Right ventricle myocardium superior (tissue), 1 donor: ENCODE data around the gene CYTH3. TPM values are rescaled to one million over a fixed set of nuclear protein-coding genes. Genes with fewer than 3 reads are reported as not detected.
A peak's percentile ranks its signal among the peaks of the same experiment; 100 is the strongest.

ENCODE experiments used
- ATAC-seq: fragments of 200-7000 bp; cut with Tn5 transposase; one replicate; pipeline ENCODE4 v1.9.1; 2020; ENCODE audit warnings: mild to moderate bottlenecking; ENCODE audit not compliant: poor library complexity
- DNase-seq: peaks from one replicate; pipeline ENCODE4 v3.0.0-alpha.2; 2020
- intact Hi-C: fragments of 100-400 bp; cut with DNase I; formaldehyde crosslinking; loops from one replicate; pipeline ENCODE4 v1.11.2; 2022
- total RNA-seq: library from RNA; stranded (reverse); fragmentation: NEBNext Ultra II Directional; extraction: Animal tissue kit (Norgen Biotek cat#: 25700); gene quantifications from one replicate; pipeline ENCODE4 v1.2.1, GENCODE V29; 2021
- donor health status: DM: no; HTN: yes; CAD: no; lungs with severe emphysema.

Gene CYTH3
- total RNA-seq, 1 donor from 2014 or later = 25.6 TPM

- DNase-seq (no peak), ATAC-seq (no peak)
- intact Hi-C loops = loop anchor here (2.0 kb wide), 1 partner anchor 42 kb away; no protein-coding TSS in a partner anchor
Measured at GRCh38 chr7:6266699-6267098, 5.7 kb downstream of the CYTH3 start.

DNA sequence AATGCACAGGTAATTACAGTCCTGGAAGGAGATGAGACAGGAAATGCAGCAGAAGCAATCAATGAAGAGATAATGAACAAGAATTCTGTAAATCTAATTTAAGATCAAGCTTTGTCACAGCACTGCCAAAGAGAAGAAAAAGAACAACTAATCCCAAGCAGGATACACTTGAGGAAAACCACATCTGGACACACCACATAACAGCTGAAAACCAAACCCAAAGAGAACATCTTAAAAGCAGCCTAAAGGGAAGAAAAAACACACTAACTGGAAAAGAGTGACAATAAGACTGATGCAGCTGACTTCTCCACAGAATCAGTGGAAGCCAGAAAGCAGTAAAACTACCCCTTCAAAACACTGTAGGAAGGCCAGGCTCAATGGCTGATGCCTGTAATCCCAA, 10.2 kb downstream of the CYTH3 start:
- intact Hi-C loops = no loop called here
- DNase-seq = no peak
- no peak for ATAC-seq

DNA sequence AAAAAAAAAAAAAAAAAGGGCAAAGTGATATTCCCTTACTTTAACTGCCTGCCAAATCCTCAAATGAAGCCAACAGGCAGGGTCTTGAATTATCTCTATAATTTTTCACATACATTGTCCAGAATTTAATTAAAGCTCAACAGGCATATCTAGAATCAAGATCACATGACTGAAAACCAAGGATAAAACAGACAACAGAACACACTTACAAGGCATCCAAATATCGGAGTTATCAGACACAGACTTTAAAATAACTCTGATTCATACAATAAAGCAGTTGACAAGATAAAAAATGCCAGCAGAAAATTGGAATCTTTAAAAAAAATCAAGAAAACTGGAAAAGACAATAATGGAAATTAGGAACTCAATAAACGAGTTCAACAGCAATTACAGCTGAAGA, 10.7 kb downstream of the CYTH3 start:
- ATAC-seq (no peak), DNase-seq (no peak)
- intact Hi-C loops = no loop called here

GRCh38 chr7:6260291-6261187, 11.9 kb downstream of the CYTH3 start:
- intact Hi-C loops = no loop called here
- ATAC-seq = peak; percentile 24

GRCh38 chr7:6259257-6259656, 13.2 kb downstream of the CYTH3 start:
- intact Hi-C loops = no loop called here
- ATAC-seq = no peak
- DNase-seq = no peak

More at GRCh38 chr7:6260291-6261187, 11.9 kb downstream of the CYTH3 start:
- no peak for DNase-seq

GRCh38 chr7:6258440-6259182, 13.8 kb downstream of the CYTH3 start:
- intact Hi-C loops = no loop called here
- DNase-seq (no peak), ATAC-seq (peak; percentile 42)

- no peak for ATAC-seq
- DNase-seq = no peak
- intact Hi-C loops = no loop called here
Measured at GRCh38 chr7:6257675-6258074, 14.7 kb downstream of the CYTH3 start.

DNA sequence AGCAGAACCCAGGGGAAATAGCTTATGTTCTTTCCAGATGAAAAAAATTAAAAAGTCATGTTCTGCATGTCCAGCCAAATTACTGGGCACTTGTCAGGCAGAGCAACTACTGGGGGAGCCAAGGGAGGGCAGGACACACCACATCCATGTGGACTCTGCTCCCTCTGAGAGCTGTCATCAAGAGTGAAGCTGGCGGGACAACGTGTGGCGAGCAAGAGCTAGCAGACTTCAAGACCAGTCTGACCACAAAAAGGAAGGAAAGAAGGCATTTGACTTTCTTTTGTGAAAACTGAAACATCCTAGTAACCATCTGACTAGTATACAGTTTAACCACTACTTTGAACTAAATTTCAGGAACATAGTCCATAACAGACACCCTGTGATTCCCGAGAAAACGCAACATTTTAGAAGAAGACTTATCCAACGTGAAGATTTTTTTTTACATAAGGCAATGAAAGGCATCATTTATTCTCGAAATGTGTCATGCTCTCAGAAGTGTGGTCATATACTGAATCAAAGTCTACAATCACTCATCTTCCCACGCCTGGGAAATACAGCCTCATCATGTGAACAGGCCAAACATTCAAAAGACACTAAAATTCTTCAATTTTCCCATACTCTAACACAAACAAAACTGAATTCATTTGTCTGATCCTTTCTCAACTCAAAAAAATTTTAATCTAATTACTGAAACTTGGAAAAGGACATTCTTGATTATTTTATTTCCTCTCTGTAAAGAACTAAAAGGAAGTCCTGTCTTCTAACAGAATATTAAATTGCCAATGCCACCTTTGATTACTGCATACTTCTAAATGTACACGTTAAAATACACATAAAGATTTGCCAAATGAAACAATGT, 15.5 kb downstream of the CYTH3 start:
- ATAC-seq (peak; percentile 83), DNase-seq (peak; percentile 84)
- intact Hi-C loops = no loop called here

GRCh38 chr7:6256109-6256483, 16.3 kb downstream of the CYTH3 start:
- DNase-seq (no peak), ATAC-seq (peak; percentile 40)
- intact Hi-C loops = no loop called here

DNA sequence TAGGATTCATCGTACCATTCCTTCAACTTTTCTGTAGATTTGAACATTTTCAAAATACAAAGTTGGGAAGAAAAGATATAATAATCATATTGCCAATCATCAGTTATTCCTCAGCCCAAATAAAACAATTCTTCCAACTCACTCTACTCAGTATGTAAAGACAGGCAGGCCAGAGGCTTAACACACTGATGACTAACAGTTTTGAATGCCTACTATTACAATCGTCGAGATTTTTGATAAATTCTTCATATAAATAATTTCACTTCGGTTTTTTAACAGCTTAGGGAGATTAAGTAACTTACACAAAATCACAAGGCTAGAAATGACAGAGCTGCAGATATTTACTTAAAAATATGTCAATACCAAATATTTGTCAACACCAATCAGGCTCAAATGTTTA, 17.6 kb downstream of the CYTH3 start:
- intact Hi-C loops = no loop called here
- DNase-seq (no peak), ATAC-seq (no peak)

DNA sequence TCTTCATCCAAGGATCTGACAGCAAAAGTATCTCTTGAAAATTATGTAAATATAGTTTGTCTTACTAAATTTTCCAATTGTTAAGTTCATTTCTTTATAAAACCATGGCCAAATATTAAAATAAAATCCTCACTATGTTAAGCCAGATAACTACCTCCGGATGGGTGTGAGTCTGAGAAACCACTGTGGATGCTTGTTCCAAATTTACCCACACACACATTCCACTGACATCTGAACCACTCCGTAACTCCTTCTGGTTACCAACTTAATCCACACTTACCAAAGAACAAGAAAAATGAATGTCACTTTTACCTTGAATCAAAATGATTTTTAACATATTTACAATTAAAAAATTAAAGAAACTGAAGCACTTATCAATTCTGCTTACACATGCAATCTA, 19.7 kb downstream of the CYTH3 start:
- DNase-seq (no peak), ATAC-seq (no peak)
- intact Hi-C loops = no loop called here

- ATAC-seq = no peak
- intact Hi-C loops = no loop called here
Measured at GRCh38 chr7:6252341-6252746, 20.1 kb downstream of the CYTH3 start.

GRCh38 chr7:6251653-6252052, 20.8 kb downstream of the CYTH3 start:
- ATAC-seq = no peak
- no peak for DNase-seq
- intact Hi-C loops = no loop called here

More at GRCh38 chr7:6252341-6252746, 20.1 kb downstream of the CYTH3 start:
- no peak for DNase-seq

- intact Hi-C loops = no loop called here
- DNase-seq = no peak
- peak; percentile 23 for ATAC-seq
Measured at GRCh38 chr7:6250364-6250833, 22.0 kb downstream of the CYTH3 start.

GRCh38 chr7:6249043-6249442, 23.4 kb downstream of the CYTH3 start:
- intact Hi-C loops = no loop called here
- ATAC-seq (no peak), DNase-seq (no peak)

DNA sequence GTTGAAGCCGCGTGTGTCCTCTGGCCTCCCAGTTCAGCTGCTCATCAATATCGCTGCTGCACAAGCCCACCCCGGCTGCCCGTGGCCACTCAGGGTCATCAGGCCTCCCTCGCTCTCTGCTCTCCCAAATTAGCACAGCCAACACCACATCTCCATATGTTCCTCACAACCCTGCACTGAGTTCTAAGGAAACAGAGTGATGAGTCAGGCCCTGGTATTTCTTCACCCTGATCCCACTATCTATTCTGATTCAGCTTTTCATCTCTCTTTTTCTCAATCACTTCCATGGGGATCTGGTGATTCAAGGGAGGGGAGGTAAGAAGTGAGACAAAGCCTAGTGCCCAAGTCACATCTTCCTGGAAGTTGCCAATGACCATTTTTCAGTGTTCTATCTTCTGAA, 23.8 kb downstream of the CYTH3 start:
- intact Hi-C loops = no loop called here
- DNase-seq = no peak

GRCh38 chr7:6246251-6246917, 26.0 kb downstream of the CYTH3 start:
- intact Hi-C loops = no loop called here
- DNase-seq = no peak
- no peak for ATAC-seq

More for the DNA sequence above, 23.8 kb downstream of the CYTH3 start:
- ATAC-seq = peak; percentile 13

DNA sequence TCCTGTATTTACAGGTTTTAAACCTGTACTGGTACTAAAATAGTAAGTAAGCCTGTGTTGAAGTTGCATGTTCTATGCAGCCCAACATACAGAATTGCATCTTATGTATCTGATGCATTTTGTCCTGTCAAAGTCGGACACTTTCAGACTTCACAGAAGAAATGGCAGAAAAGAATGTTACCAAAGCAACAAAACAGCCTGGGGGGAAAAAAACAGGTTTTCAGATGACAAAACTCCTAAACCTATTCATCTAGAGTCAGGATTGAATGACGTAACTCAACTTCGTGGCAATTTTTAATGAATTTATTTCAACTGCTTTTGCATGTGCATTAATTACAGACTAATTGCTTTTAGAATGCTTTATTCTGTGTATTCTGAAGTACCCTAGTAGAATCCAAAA, 28.4 kb downstream of the CYTH3 start:
- intact Hi-C loops = no loop called here
- DNase-seq (no peak), ATAC-seq (no peak)
